HEK293 (cell line): ENCODE results near the gene VRK3.

Experiments
- CTCF ChIA-PET: fragments of 350-600 bp; formaldehyde crosslinking; extraction: SDS; loops from one replicate; lab custom pipeline; 2021; ENCODE audit warnings: antibody characterized with exemption; lab: Yijun Ruan, JAX
- POLR2A ChIA-PET: fragments of 300-600 bp; formaldehyde crosslinking; extraction: SDS; loops from one replicate; lab custom pipeline; 2020; ENCODE audit warnings: antibody characterized with exemption, inconsistent platforms; lab: Yijun Ruan, JAX
- H3K27ac ChIP-seq: fragments of 200-500 bp; sonication (Bioruptor generic); 2 replicates; pipeline ENCODE4 v1.5.1; 2014; ENCODE audit warnings: low read depth, low read length, control low read depth, inconsistent platforms; ENCODE audit errors: extremely low read depth
- H3K36me3 ChIP-seq, 2 experiments: fragments of 200-500 bp in 1 of 2; sonication (Bioruptor generic) in 1 of 2; 1 replicate in 1 of 2; 2 replicates in 1 of 2; pipeline ENCODE4 v1.5.1; 2014 to 2017; ENCODE audit warnings: inconsistent platforms in 2 of 2, low read length in 2 of 2; ENCODE audit not compliant: control insufficient read depth in 2 of 2, insufficient read depth in 1 of 2
- H3K4me1 ChIP-seq: fragments of 200-500 bp; sonication (Bioruptor generic); 2 replicates; pipeline ENCODE4 v1.5.1; 2014; ENCODE audit warnings: mild to moderate bottlenecking, low read length, inconsistent platforms; ENCODE audit not compliant: control insufficient read depth, insufficient read depth
- H3K4me3 ChIP-seq: 2 replicates; pipeline ENCODE4 v1.5.1; 2011; ENCODE audit warnings: low read depth, mild to moderate bottlenecking, control low read depth, low read length, moderate library complexity
- H3K9me3 ChIP-seq: fragments of 200-500 bp; sonication (Bioruptor generic); 2 replicates; pipeline ENCODE4 v1.5.1; 2014; ENCODE audit warnings: low read depth, low read length, inconsistent platforms; ENCODE audit not compliant: control insufficient read depth, insufficient read depth
- EGR2 ChIP-seq: fragments of 450-650 bp; formaldehyde crosslinking; IDR thresholded peaks from 2 replicates; pipeline ENCODE4 v1.5.1; 2016; ENCODE audit warnings: low read depth, missing biosample characterization, missing genetic modification characterization
- GLI2 ChIP-seq: fragments of 450-650 bp; formaldehyde crosslinking; IDR thresholded peaks from 2 replicates; pipeline ENCODE4; 2017; ENCODE audit warnings: missing biosample characterization, missing genetic modification characterization, low read depth, borderline replicate concordance
- KLF10 ChIP-seq: fragments of 450-650 bp; IDR thresholded peaks from 2 replicates; pipeline ENCODE4 v1.5.1; 2018; ENCODE audit warnings: missing biosample characterization, mild to moderate bottlenecking, missing genetic modification characterization
- OSR2 ChIP-seq: fragments of 450-650 bp; formaldehyde crosslinking; IDR thresholded peaks from 2 replicates; pipeline ENCODE4 v1.5.1; 2016; ENCODE audit warnings: missing biosample characterization, missing genetic modification characterization
- SP3 ChIP-seq: fragments of 450-650 bp; formaldehyde crosslinking; IDR thresholded peaks from 2 replicates; pipeline ENCODE4 v1.5.1; 2016; ENCODE audit warnings: missing biosample characterization, missing genetic modification characterization
- TRIM28 ChIP-seq: IDR thresholded peaks from 2 replicates; pipeline ENCODE4 v1.6.1; 2011; ENCODE audit warnings: low read length, control low read depth, borderline replicate concordance
- ZBTB20 ChIP-seq: fragments of 450-650 bp; formaldehyde crosslinking; IDR thresholded peaks from 2 replicates; pipeline ENCODE4 v1.5.1; 2016; ENCODE audit warnings: missing biosample characterization, missing genetic modification characterization
- ZBTB7A ChIP-seq: fragments of 450-650 bp; formaldehyde crosslinking; IDR thresholded peaks from 2 replicates; pipeline ENCODE4 v1.5.1; 2016; ENCODE audit warnings: low read depth, missing biosample characterization, missing genetic modification characterization
- ZBTB8A ChIP-seq: fragments of 450-650 bp; formaldehyde crosslinking; IDR thresholded peaks from 2 replicates; pipeline ENCODE4 v1.5.1; 2016; ENCODE audit warnings: missing biosample characterization, missing genetic modification characterization
- ZNF10 ChIP-seq: fragments of 450-650 bp; formaldehyde crosslinking; IDR thresholded peaks from 2 replicates; pipeline ENCODE4 v1.5.1; 2017; ENCODE audit warnings: missing biosample characterization, missing genetic modification characterization
- ZNF112 ChIP-seq: fragments of 450-650 bp; formaldehyde crosslinking; IDR thresholded peaks from 2 replicates; pipeline ENCODE4 v1.5.0; 2017; ENCODE audit warnings: missing biosample characterization, missing genetic modification characterization
- ZNF175 ChIP-seq: fragments of 450-650 bp; formaldehyde crosslinking; IDR thresholded peaks from 2 replicates; pipeline ENCODE4 v1.5.1; 2016; ENCODE audit warnings: missing biosample characterization, missing genetic modification characterization
- ZNF211 ChIP-seq: fragments of 450-650 bp; formaldehyde crosslinking; IDR thresholded peaks from 2 replicates; pipeline ENCODE4 v1.5.1; 2016; ENCODE audit warnings: low read depth, missing biosample characterization, missing genetic modification characterization
- ZNF214 ChIP-seq: fragments of 450-650 bp; formaldehyde crosslinking; IDR thresholded peaks from 2 replicates; pipeline ENCODE4 v1.5.1; 2017; ENCODE audit warnings: missing biosample characterization, mild to moderate bottlenecking, missing genetic modification characterization, borderline replicate concordance
- ZNF274 ChIP-seq, 2 experiments: fragments of 200-500 bp in 1 of 2; fragments of 450-650 bp in 1 of 2; sonication (Bioruptor generic) in 1 of 2; formaldehyde crosslinking in 1 of 2; IDR thresholded peaks; 2 replicates each; pipeline versions ENCODE4 v1.5.1 to v1.6.1; 2014 to 2016; ENCODE audit warnings: borderline replicate concordance in 1 of 2, inconsistent platforms in 1 of 2, low read length in 1 of 2, missing biosample characterization in 1 of 2, missing genetic modification characterization in 1 of 2
- ZNF366 ChIP-seq: fragments of 450-650 bp; formaldehyde crosslinking; conservative IDR thresholded peaks from 2 replicates; pipeline ENCODE4 v1.5.1; 2016; ENCODE audit warnings: missing biosample characterization, missing genetic modification characterization
- ZNF394 ChIP-seq: fragments of 450-650 bp; formaldehyde crosslinking; IDR thresholded peaks from 2 replicates; pipeline ENCODE4 v1.5.1; 2016; ENCODE audit warnings: missing biosample characterization, missing genetic modification characterization, mild to moderate bottlenecking, moderate library complexity, borderline replicate concordance
- ZNF433 ChIP-seq: fragments of 450-650 bp; formaldehyde crosslinking; IDR thresholded peaks from 2 replicates; pipeline ENCODE4 v1.5.1; 2016; ENCODE audit warnings: missing biosample characterization, missing genetic modification characterization, low read depth
- ZNF610 ChIP-seq: fragments of 450-650 bp; formaldehyde crosslinking; IDR thresholded peaks from 2 replicates; pipeline ENCODE4 v1.5.1; 2016; ENCODE audit warnings: missing biosample characterization, missing genetic modification characterization, borderline replicate concordance
- ZNF843 ChIP-seq: fragments of 450-650 bp; formaldehyde crosslinking; IDR thresholded peaks from 2 replicates; pipeline ENCODE4 v1.5.1; 2016; ENCODE audit warnings: missing biosample characterization, missing genetic modification characterization
- ZXDB ChIP-seq: fragments of 450-650 bp; formaldehyde crosslinking; IDR thresholded peaks from 2 replicates; pipeline ENCODE4 v1.5.1; 2016; ENCODE audit warnings: missing biosample characterization, missing genetic modification characterization
- TF ChIP-seq, protein P1 (sequence below): fragments of 450-650 bp; formaldehyde crosslinking; IDR thresholded peaks from 2 replicates; pipeline ENCODE4 v1.5.1; 2016; ENCODE audit warnings: missing biosample characterization, missing genetic modification characterization
- TF ChIP-seq, protein P2 (sequence below): fragments of 450-650 bp; formaldehyde crosslinking; IDR thresholded peaks from 2 replicates; pipeline ENCODE4 v1.5.1; 2016; ENCODE audit warnings: missing biosample characterization, missing genetic modification characterization
- TF ChIP-seq, protein P3 (sequence below): fragments of 450-650 bp; formaldehyde crosslinking; IDR thresholded peaks from 2 replicates; pipeline ENCODE4 v1.5.1; 2016; ENCODE audit warnings: missing biosample characterization, missing genetic modification characterization, low read depth
- TF ChIP-seq, protein P4 (sequence below): fragments of 450-650 bp; formaldehyde crosslinking; IDR thresholded peaks from 2 replicates; pipeline ENCODE4 v1.5.1; 2016; ENCODE audit warnings: missing biosample characterization, missing genetic modification characterization
- TF ChIP-seq, protein P5 (sequence below): fragments of 450-650 bp; formaldehyde crosslinking; IDR thresholded peaks from 2 replicates; pipeline ENCODE4 v1.5.1; 2017; ENCODE audit warnings: missing biosample characterization, missing genetic modification characterization

The VRK3 gene

DNA sequence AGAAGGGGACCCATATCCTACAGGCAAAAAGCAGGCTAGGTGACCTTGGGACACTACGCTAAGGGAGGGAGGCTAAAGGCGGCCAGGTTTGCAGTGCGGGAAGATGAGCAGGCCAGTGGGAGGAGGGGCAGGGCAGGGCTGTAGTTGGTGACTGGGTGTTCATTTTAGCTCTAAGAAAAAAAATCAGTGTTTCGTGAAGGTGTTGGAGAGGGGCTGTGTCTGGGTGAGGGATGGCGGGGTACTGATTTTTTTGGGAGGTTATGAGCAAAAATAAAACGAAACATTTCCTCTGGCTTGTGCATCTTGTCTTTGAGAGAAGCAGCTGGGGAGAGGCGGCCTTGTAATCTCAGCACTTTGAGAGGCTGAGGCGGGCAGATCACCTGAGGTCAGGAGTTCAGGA, 91.5 kb downstream of the VRK3 start:
- CTCF ChIA-PET: interaction anchor here (7.6 kb wide), 1 partner anchor 51 kb away, joined by 99 read pairs; no protein-coding TSS in a partner anchor
- no peaks in the 10 kb centered on the region for H3K9me3 ChIP-seq
- H3K27ac ChIP-seq: no peak overlapping the region
- peaks cover 9% of the 10 kb centered on the region for H3K4me1 ChIP-seq
- TF ChIP-seq ZNF366 (tag by site-specific recombination) (no peak), ZNF610 (no peak), ZBTB7A (tag by site-specific recombination) (no peak), ZNF274 (IDR thresholded peaks at IDR 0.05; ENCODE audit: low read length) (no peak), ZNF274 (tag by site-specific recombination; IDR thresholded peaks at IDR 0.05; ENCODE audit: borderline replicate concordance) (no peak), ZNF843 (tag by site-specific recombination) (no peak), ZNF394 (tag by site-specific recombination) (no peak), ZNF214 (tag by site-specific recombination) (no peak), EGR2 (tag by site-specific recombination) (no peak), GLI2 (tag by site-specific recombination) (no peak), OSR2 (tag by site-specific recombination) (no peak), KLF10 (tag by site-specific recombination) (no peak)
- TF ChIP-seq, protein P1, sequence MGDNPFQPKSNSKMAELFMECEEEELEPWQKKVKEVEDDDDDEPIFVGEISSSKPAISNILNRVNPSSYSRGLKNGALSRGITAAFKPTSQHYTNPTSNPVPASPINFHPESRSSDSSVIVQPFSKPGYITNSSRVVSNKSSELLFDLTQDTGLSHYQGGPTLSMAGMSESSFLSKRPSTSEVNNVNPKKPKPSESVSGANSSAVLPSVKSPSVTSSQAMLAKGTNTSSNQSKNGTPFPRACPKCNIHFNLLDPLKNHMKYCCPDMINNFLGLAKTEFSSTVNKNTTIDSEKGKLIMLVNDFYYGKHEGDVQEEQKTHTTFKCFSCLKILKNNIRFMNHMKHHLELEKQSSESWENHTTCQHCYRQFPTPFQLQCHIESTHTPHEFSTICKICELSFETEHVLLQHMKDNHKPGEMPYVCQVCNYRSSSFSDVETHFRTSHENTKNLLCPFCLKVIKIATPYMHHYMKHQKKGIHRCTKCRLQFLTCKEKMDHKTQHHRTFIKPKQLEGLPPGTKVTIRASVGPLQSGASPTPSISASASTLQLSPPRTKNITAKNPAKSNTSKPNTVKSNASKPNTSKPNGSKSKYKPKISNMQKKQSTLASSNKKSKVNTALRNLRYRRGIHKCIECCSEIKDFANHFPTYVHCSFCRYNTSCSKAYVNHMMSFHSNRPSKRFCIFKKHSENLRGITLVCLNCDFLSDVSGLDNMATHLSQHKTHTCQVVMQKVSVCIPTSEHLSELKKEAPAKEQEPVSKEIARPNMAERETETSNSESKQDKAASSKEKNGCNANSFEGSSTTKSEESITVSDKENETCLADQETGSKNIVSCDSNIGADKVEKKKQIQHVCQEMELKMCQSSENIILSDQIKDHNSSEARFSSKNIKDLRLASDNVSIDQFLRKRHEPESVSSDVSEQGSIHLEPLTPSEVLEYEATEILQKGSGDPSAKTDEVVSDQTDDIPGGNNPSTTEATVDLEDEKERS: no peak
- POLR2A ChIA-PET: interaction anchor here (0.5 to 0.8 kb wide), 2 partner anchors 11 to 808 kb away, joined by 3 read pairs; no protein-coding TSS in a partner anchor
- H3K36me3 ChIP-seq: peaks cover 6 to 12% of the 10 kb centered on the region in 2 experiments; a peak in 2 of 3 replicates
- H3K4me3 ChIP-seq: no peak overlapping the region

DNA sequence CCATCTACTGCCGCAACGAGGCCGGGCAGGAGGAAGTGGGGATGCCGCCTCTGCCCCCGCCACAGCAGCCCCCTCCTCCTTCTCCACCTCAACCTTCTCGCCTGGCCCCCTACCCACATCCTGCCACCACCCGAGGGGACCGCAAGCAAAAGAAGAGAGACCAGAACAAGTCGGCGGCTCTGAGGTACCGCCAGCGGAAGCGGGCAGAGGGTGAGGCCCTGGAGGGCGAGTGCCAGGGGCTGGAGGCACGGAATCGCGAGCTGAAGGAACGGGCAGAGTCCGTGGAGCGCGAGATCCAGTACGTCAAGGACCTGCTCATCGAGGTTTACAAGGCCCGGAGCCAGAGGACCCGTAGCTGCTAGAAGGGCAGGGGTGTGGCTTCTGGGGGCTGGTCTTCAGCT, 92.4 kb downstream of the VRK3 start:
- ChIA-PET CTCF (interaction anchor here (7.6 kb wide), 1 partner anchor 52 kb away, joined by 99 read pairs; no protein-coding TSS in a partner anchor), POLR2A (no interaction called here)
- H3K4me3 ChIP-seq: no peak overlapping the region
- no peak for TF ChIP-seq ZBTB20 (tag by site-specific recombination)
- no peak for TF ChIP-seq ZNF433 (tag by site-specific recombination)
- TF ChIP-seq ZNF211 (tag by site-specific recombination): no peak
- TF ChIP-seq, protein P2, sequence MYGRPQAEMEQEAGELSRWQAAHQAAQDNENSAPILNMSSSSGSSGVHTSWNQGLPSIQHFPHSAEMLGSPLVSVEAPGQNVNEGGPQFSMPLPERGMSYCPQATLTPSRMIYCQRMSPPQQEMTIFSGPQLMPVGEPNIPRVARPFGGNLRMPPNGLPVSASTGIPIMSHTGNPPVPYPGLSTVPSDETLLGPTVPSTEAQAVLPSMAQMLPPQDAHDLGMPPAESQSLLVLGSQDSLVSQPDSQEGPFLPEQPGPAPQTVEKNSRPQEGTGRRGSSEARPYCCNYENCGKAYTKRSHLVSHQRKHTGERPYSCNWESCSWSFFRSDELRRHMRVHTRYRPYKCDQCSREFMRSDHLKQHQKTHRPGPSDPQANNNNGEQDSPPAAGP: no peak
- no peak for TF ChIP-seq TRIM28
- TF ChIP-seq, protein P3, sequence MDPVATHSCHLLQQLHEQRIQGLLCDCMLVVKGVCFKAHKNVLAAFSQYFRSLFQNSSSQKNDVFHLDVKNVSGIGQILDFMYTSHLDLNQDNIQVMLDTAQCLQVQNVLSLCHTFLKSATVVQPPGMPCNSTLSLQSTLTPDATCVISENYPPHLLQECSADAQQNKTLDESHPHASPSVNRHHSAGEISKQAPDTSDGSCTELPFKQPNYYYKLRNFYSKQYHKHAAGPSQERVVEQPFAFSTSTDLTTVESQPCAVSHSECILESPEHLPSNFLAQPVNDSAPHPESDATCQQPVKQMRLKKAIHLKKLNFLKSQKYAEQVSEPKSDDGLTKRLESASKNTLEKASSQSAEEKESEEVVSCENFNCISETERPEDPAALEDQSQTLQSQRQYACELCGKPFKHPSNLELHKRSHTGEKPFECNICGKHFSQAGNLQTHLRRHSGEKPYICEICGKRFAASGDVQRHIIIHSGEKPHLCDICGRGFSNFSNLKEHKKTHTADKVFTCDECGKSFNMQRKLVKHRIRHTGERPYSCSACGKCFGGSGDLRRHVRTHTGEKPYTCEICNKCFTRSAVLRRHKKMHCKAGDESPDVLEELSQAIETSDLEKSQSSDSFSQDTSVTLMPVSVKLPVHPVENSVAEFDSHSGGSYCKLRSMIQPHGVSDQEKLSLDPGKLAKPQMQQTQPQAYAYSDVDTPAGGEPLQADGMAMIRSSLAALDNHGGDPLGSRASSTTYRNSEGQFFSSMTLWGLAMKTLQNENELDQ (tag by site-specific recombination): no peak
- TF ChIP-seq SP3 (tag by site-specific recombination): no peak
- no peak for TF ChIP-seq ZNF112 (tag by site-specific recombination)
- TF ChIP-seq ZNF10 (tag by site-specific recombination): no peak
- TF ChIP-seq, protein P4, sequence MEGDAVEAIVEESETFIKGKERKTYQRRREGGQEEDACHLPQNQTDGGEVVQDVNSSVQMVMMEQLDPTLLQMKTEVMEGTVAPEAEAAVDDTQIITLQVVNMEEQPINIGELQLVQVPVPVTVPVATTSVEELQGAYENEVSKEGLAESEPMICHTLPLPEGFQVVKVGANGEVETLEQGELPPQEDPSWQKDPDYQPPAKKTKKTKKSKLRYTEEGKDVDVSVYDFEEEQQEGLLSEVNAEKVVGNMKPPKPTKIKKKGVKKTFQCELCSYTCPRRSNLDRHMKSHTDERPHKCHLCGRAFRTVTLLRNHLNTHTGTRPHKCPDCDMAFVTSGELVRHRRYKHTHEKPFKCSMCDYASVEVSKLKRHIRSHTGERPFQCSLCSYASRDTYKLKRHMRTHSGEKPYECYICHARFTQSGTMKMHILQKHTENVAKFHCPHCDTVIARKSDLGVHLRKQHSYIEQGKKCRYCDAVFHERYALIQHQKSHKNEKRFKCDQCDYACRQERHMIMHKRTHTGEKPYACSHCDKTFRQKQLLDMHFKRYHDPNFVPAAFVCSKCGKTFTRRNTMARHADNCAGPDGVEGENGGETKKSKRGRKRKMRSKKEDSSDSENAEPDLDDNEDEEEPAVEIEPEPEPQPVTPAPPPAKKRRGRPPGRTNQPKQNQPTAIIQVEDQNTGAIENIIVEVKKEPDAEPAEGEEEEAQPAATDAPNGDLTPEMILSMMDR: no peak
- TF ChIP-seq ZNF175: no peak
- no peak for TF ChIP-seq EGR2 (tag by site-specific recombination)
- TF ChIP-seq, protein P5, sequence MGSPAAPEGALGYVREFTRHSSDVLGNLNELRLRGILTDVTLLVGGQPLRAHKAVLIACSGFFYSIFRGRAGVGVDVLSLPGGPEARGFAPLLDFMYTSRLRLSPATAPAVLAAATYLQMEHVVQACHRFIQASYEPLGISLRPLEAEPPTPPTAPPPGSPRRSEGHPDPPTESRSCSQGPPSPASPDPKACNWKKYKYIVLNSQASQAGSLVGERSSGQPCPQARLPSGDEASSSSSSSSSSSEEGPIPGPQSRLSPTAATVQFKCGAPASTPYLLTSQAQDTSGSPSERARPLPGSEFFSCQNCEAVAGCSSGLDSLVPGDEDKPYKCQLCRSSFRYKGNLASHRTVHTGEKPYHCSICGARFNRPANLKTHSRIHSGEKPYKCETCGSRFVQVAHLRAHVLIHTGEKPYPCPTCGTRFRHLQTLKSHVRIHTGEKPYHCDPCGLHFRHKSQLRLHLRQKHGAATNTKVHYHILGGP (tag by site-specific recombination): no peak
- no peak for TF ChIP-seq ZBTB8A (tag by site-specific recombination)
- no peak for TF ChIP-seq ZXDB (tag by site-specific recombination)

More for the DNA sequence above, 92.4 kb downstream of the VRK3 start:
- no peaks in the 10 kb centered on the region for H3K9me3 ChIP-seq
- H3K27ac ChIP-seq: no peak overlapping the region
- peaks cover 6 to 15% of the 10 kb centered on the region in 2 experiments; a peak in 2 of 3 replicates for H3K36me3 ChIP-seq
- peaks cover 9% of the 10 kb centered on the region for H3K4me1 ChIP-seq
